Common myeloid progenitor, CD34-positive (primary cell): Measurements from ENCODE around the gene TMUB1.

ENCODE experiments used
- CTCF ChIA-PET: fragments of 350-600 bp; sonication (Branson Sonifier 250); formaldehyde crosslinking; loops from one replicate; lab custom pipeline; 2021; ENCODE audit warnings: antibody characterized with exemption; lab: Charles Lee
- POLR2A ChIA-PET: fragments of 350-600 bp; sonication (Branson Sonifier 250); formaldehyde crosslinking; loops from one replicate; lab custom pipeline; 2021; ENCODE audit warnings: antibody characterized with exemption; lab: Charles Lee
- DNase-seq, 3 donors: peaks; one replicate each; pipeline versions ENCODE4 v3.0.0 to v3.0.0-alpha.2; 2013
- H3K27ac ChIP-seq, 2 experiments: 1 replicate in 1 of 2; 2 replicates in 1 of 2; pipeline ENCODE4 v1.7.0; 2013; ENCODE audit warnings: inconsistent platforms in 2 of 2, low read length in 2 of 2, mild to moderate bottlenecking in 2 of 2, low read depth in 1 of 2, moderate library complexity in 1 of 2; ENCODE audit not compliant: severe bottlenecking in 2 of 2, insufficient read depth in 1 of 2, poor library complexity in 1 of 2
- H3K27me3 ChIP-seq, 5 experiments: replicated peaks in 2 of 5; 1 replicate in 3 of 5; 2 replicates in 2 of 5; pipeline versions ENCODE4 v1.6.1 to v1.7.0; 2013; ENCODE audit warnings: low read length in 4 of 5, mild to moderate bottlenecking in 2 of 5, moderate library complexity in 2 of 5, inconsistent platforms in 1 of 5; ENCODE audit not compliant: insufficient read depth in 5 of 5, control insufficient read depth in 4 of 5
- H3K36me3 ChIP-seq, 4 experiments: 1 replicate in 2 of 4; 2 replicates in 2 of 4; pipeline versions ENCODE4 v1.6.1 to v1.7.0; 2013; ENCODE audit warnings: low read length in 3 of 4, control low read depth in 1 of 4, mild to moderate bottlenecking in 1 of 4; ENCODE audit not compliant: control insufficient read depth in 4 of 4, insufficient read depth in 4 of 4
- H3K4me1 ChIP-seq, 4 experiments: 1 replicate in 3 of 4; 2 replicates in 1 of 4; pipeline versions ENCODE4 v1.6.1 to v1.7.1; 2013; ENCODE audit warnings: low read length in 3 of 4, mild to moderate bottlenecking in 3 of 4, control low read depth in 1 of 4, inconsistent platforms in 1 of 4, moderate library complexity in 1 of 4; ENCODE audit not compliant: control insufficient read depth in 4 of 4, insufficient read depth in 4 of 4; ENCODE audit errors: control extremely low read depth in 1 of 4
- H3K4me3 ChIP-seq, 7 experiments: 1 replicate in 4 of 7; 2 replicates in 3 of 7; pipeline versions ENCODE4 v1.5.1 to v1.7.0; 2013; ENCODE audit warnings: mild to moderate bottlenecking in 7 of 7, low read length in 6 of 7, moderate library complexity in 6 of 7, inconsistent platforms in 2 of 7, low read depth in 2 of 7, control low read depth in 1 of 7; ENCODE audit not compliant: insufficient read depth in 4 of 7, control insufficient read depth in 1 of 7; ENCODE audit errors: extremely low read depth in 1 of 7
- H3K9me3 ChIP-seq, 5 experiments: 1 replicate in 4 of 5; 2 replicates in 1 of 5; pipeline versions ENCODE4 v1.6.1 to v1.7.1; 2013; ENCODE audit warnings: low read length in 4 of 5, mild to moderate bottlenecking in 2 of 5, inconsistent platforms in 1 of 5, low read depth in 1 of 5, moderate library complexity in 1 of 5; ENCODE audit not compliant: control insufficient read depth in 4 of 5, insufficient read depth in 2 of 5; ENCODE audit errors: control extremely low read depth in 1 of 5
- WGBS: methylation state at CpG from one replicate; pipeline ENCODE4 v1.1.5; 2013; ENCODE audit not compliant: insufficient coverage; 5-methylcytosine and 5-hydroxymethylcytosine counted together

Gene TMUB1

DNA sequence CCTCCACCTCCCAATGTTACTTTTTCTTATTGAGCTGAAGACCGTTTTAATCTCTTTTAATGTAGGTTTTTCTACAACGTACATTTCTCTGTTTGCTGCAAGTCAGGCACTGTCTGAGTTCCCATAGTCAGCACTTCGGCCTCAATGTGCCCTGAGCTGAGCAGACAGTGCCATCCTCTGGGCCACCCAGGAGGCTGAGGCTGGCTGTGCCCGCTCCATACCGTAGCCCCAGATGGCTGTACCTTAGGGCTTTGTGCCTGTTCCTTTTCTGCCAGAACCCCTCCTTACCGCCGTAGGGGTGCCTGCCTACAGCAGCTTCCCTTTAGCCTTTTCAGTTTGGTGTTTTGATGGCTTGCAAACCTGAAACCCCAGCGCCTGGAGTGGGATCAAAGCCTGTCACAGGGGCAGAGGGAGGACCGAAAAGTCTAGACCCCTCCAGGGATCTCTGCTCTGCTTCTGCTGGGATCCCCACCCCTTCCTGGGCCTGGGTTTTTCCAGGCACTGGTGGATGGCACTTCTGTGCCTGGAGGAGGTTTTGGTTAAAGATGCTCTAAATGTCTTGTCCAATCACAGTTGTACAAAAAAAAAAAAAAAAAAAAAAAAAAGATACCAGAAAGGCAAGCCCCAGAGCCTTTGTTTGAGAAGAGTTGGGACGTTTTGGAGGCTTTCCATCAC is 12.0 kb upstream of the TMUB1 start:
- Histone ChIP-seq H3K36me3 (peaks cover 0 to 17% (median 3%) of the 10 kb centered on the region in 4 experiments), H3K27ac (no peak overlapping the region), H3K27me3 (no peaks in the 10 kb centered on the region), H3K9me3 (no peaks in the 10 kb centered on the region), H3K4me3 (no peak overlapping the region), H3K4me1 (peaks cover 0 to 3% (median under 1%) of the 10 kb centered on the region in 4 experiments)
- DNase-seq: no peak
- CTCF ChIA-PET: interaction anchor here (0.9 to 14.4 kb wide), 8 partner anchors 9 to 82 kb away, joined by 3 to 219 read pairs (median 4); no protein-coding TSS in a partner anchor
- 92% methylated on average over 9 of the region's 10 CpGs for WGBS
- POLR2A ChIA-PET: no interaction called here

- Histone ChIP-seq H3K9me3 (no peaks in the 10 kb centered on the region), H3K27me3 (no peaks in the 10 kb centered on the region), H3K27ac (no peak overlapping the region), H3K4me1 (peaks cover 0 to 9% (median 4%) of the 10 kb centered on the region in 4 experiments), H3K4me3 (no peak overlapping the region), H3K36me3 (peaks cover 0 to 17% (median 3%) of the 10 kb centered on the region in 4 experiments)
- ChIA-PET CTCF (interaction anchor here (0.7 to 14.4 kb wide), 9 partner anchors 9 to 276 kb away, joined by 3 to 219 read pairs (median 4); no protein-coding TSS in a partner anchor), POLR2A (no interaction called here)
- no peak for DNase-seq
- WGBS: 95% methylated on average over 5 of the region's 5 CpGs
These were observed 11.4 kb upstream of the TMUB1 start for GRCh38 chr7:151094675-151095074.

DNA sequence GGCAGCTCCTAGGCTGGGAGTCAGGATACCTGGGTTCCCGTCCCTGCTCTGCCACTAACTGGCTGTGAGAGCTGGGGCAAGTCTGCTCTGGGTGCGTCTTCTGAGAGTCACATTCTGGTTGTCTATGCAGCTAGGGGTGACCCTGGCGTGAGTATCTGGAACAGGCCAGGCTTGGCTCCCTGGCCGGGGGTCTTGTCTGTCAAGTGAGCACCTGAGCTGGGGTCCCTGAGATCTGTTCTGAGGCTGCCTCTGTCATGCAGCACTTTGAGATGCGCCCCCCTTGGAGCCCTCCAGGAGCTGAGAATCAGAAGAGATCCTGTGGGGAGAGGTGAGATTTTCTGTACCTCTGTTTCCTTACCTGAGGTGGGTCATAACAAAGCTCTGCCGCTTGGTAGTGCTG is 10.5 kb upstream of the TMUB1 start:
- ChIA-PET POLR2A (no interaction called here), CTCF (interaction anchor here (0.8 to 14.4 kb wide), 6 partner anchors 8 to 28 kb away, joined by 3 to 219 read pairs (median 6); no protein-coding TSS in a partner anchor)
- Histone ChIP-seq H3K27ac (no peak overlapping the region), H3K36me3 (peaks cover 0 to 17% (median 3%) of the 10 kb centered on the region in 4 experiments), H3K4me3 (no peak overlapping the region), H3K4me1 (peaks cover 0 to 18% (median 13%) of the 10 kb centered on the region in 4 experiments), H3K27me3 (no peaks in the 10 kb centered on the region), H3K9me3 (no peaks in the 10 kb centered on the region)
- DNase-seq: no peak
- 92% methylated on average over 5 of the region's 6 CpGs for WGBS

DNA sequence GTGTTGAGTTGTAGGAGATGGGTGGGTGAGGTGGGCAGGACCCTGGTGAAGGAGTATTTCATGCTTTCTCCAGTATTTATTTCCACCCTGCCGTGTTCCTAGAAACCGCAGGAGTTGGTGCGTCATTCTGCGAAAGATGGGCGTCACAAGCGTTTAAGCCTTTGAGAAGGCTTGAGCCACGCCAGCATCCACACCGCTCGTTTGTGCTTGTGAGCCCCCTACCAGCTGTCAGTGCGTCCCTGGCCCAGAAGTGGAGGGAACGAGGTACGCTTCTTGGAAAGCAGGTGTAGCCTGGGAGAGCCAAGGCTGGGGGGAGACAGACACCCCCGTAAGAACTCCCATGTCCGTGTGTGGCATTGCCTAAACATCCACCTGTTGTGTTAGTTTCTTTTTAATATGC is 8.7 kb upstream of the TMUB1 start:
- Histone ChIP-seq H3K4me1 (peaks cover 7 to 34% (median 30%) of the 10 kb centered on the region in 4 experiments), H3K27me3 (no peaks in the 10 kb centered on the region), H3K9me3 (no peaks in the 10 kb centered on the region), H3K36me3 (peaks cover 0 to 17% (median 3%) of the 10 kb centered on the region in 4 experiments), H3K27ac (no peak overlapping the region), H3K4me3 (no peak overlapping the region)
- ChIA-PET POLR2A (no interaction called here), CTCF (interaction anchor here (1.1 to 14.4 kb wide), 8 partner anchors 12 to 152 kb away, joined by 3 to 219 read pairs (median 6); no protein-coding TSS in a partner anchor)
- DNase-seq: no peak
- WGBS: 98% methylated on average over 13 of the region's 14 CpGs

DNA sequence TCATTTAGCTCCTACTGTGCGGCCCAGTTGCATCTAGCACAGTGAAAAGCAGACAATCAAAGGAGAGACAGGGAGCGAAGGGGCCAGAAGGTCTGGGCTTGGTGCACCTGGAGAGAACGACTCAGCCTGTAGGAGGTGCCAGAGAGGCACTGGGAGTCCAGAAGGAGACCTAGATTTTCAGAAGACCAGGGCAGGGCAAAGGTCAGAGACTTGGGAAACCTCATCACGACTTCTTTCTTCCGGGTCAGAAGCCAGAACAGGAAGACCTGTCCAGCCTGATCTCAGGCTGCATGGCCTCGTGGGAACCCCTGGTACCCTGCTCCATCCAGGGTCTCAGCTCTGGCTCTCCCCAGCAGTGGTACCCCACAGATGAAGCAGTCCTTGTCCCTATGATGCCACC is 8.1 kb upstream of the TMUB1 start:
- Histone ChIP-seq H3K27ac (no peak overlapping the region), H3K36me3 (peaks cover 0 to 17% (median 3%) of the 10 kb centered on the region in 4 experiments), H3K27me3 (no peaks in the 10 kb centered on the region), H3K4me3 (no peak overlapping the region), H3K4me1 (peaks cover 7 to 36% (median 33%) of the 10 kb centered on the region in 4 experiments), H3K9me3 (no peaks in the 10 kb centered on the region)
- CTCF ChIA-PET: interaction anchor here (1.1 to 14.4 kb wide), 11 partner anchors 9 to 152 kb away, joined by 3 to 219 read pairs (median 4); no protein-coding TSS in a partner anchor
- peak in 1 of 3 donors; percentile 38 for DNase-seq
- WGBS: 75% methylated on average over 6 of the region's 6 CpGs
- POLR2A ChIA-PET: interaction anchor here (0.7 kb wide), 1 partner anchor 21 kb away, joined by 4 read pairs; no protein-coding TSS in a partner anchor

DNA sequence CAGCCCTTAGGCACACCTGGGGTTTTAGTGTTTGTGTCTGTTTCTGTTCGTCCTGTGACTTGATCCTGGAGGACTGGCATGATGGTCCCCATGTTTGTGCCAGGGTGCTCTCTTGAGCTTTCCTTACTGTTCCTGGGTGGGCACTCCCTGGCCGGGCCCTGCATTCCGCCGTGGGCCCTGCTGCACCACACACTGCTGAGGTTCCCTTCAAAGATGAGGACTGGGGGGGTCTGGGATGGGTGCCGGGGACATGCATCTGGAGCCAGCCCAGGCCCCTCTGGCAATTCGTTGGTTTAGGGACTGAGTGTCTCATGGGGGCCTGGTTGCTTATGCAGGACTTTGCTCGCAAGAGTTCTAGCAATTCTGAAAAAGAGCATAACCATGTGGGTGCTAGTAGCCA is 7.7 kb upstream of the TMUB1 start:
- Histone ChIP-seq H3K27me3 (no peaks in the 10 kb centered on the region), H3K27ac (no peak overlapping the region), H3K9me3 (no peaks in the 10 kb centered on the region), H3K4me1 (peaks cover 7 to 36% (median 34%) of the 10 kb centered on the region in 4 experiments), H3K36me3 (peaks cover 0 to 17% (median 3%) of the 10 kb centered on the region in 4 experiments), H3K4me3 (no peak overlapping the region)
- ChIA-PET CTCF (interaction anchor here (1.1 to 14.4 kb wide), 10 partner anchors 9 to 153 kb away, joined by 3 to 219 read pairs (median 4); no protein-coding TSS in a partner anchor), POLR2A (interaction anchor here (0.7 kb wide), 1 partner anchor 21 kb away, joined by 4 read pairs; no protein-coding TSS in a partner anchor)
- DNase-seq: no peak
- 95% methylated on average over 6 of the region's 7 CpGs for WGBS
